HepG2 (cell line): ENCODE measurements around the gene MAN2C1. TPM values are rescaled to one million over a fixed set of nuclear protein-coding genes. Genes with fewer than 3 reads are reported as not detected.
"Not testable (repeated sequence)": the region's sequence is repeated elsewhere in the genome, so short reads cannot be mapped to it uniquely, and the experiment has no call there.

Experiments used
- ATAC-seq: fragments of 200-7000 bp; cut with Tn5 transposase; 3 replicates; pipeline ENCODE4 v1.9.1; 2020; ENCODE audit warnings: mild to moderate bottlenecking, moderate library complexity
- BruUV-seq: library from RNA; stranded (reverse); fragments of 400-500 nt; replicated peaks from 2 replicates; lab custom pipeline; 2021; lab: Mats Ljungman, UMichigan
- CTCF ChIA-PET: fragments of 300-600 bp; formaldehyde crosslinking; extraction: SDS; loops from one replicate; lab custom pipeline; 2021; ENCODE audit warnings: low total read pairs, inconsistent platforms, low intra/inter-chr PET ratio; lab: Yijun Ruan, JAX
- POLR2A ChIA-PET: fragments of 350-600 bp; sonication (Branson Sonifier 250); formaldehyde crosslinking; loops from one replicate; lab custom pipeline; 2020; ENCODE audit warnings: antibody characterized with exemption, inconsistent platforms; lab: Yijun Ruan, JAX
- DNase-seq: peaks from one replicate; pipeline ENCODE4 v3.0.0-alpha.2; 2015; ENCODE audit warnings: low spot score
- FAIRE-seq: peaks from 3 replicates; lab custom pipeline; 2011; peaks lifted over from hg19 to GRCh38; lab: Jason Lieb, UNC
- H2AFZ ChIP-seq: one replicate; pipeline ENCODE4 v1.6.1; 2011; ENCODE audit warnings: low read length, inconsistent platforms
- H3K27ac ChIP-seq: fragments of 300-600 bp; 3 replicates; pipeline ENCODE4 v1.8.0; 2011; ENCODE audit warnings: mixed run types, mild to moderate bottlenecking, mixed read lengths, low read length, inconsistent platforms; ENCODE audit not compliant: insufficient read depth; ENCODE audit errors: extremely low read length
- H3K27me3 ChIP-seq, 2 experiments: fragments of 200-600 bp in 1 of 2; 2 replicates in 1 of 2; 3 replicates in 1 of 2; pipeline versions ENCODE4 v1.6.0 to v1.8.0; 2011; ENCODE audit warnings: low read length in 2 of 2, mild to moderate bottlenecking in 2 of 2, moderate library complexity in 2 of 2, inconsistent platforms in 1 of 2; ENCODE audit not compliant: insufficient read depth in 2 of 2, control insufficient read depth in 1 of 2
- H3K36me3 ChIP-seq, 2 experiments: fragments of 200-600 bp in 1 of 2; replicated peaks in 1 of 2; 2 replicates in 1 of 2; 3 replicates in 1 of 2; pipeline versions ENCODE4 v1.5.1 to v1.8.0; 2011; ENCODE audit warnings: low read length in 2 of 2, inconsistent platforms in 1 of 2; ENCODE audit not compliant: insufficient read depth in 2 of 2, control insufficient read depth in 1 of 2
- H3K4me1 ChIP-seq: 2 replicates; pipeline ENCODE4 v1.5.1; 2012; ENCODE audit warnings: low read length, inconsistent platforms; ENCODE audit not compliant: insufficient read depth
- H3K4me2 ChIP-seq: 2 replicates; pipeline ENCODE4 v1.6.0; 2011; ENCODE audit warnings: low read depth, low read length, inconsistent platforms
- H3K4me3 ChIP-seq, 3 experiments: fragments of 200-600 bp in 1 of 3; sonication (generic), shearing (Covaris generic) in 1 of 3; replicated peaks in 1 of 3; 2 replicates each; pipeline ENCODE4 v1.5.1; 2011 to 2016; ENCODE audit warnings: low read length in 3 of 3, inconsistent platforms in 2 of 3, low read depth in 2 of 3, mild to moderate bottlenecking in 2 of 3, control low read depth in 1 of 3, mixed read lengths in 1 of 3; ENCODE audit not compliant: insufficient read depth in 1 of 3
- H3K79me2 ChIP-seq: one replicate; pipeline ENCODE4 v1.6.1; 2011; ENCODE audit warnings: low read length, inconsistent platforms; ENCODE audit not compliant: insufficient read depth
- H3K9ac ChIP-seq: 2 replicates; pipeline ENCODE4 v1.6.0; 2011; ENCODE audit warnings: mild to moderate bottlenecking, low read depth, low read length, inconsistent platforms; ENCODE audit not compliant: insufficient read depth
- H3K9me3 ChIP-seq: 2 replicates; pipeline ENCODE4 v1.5.1; 2012; ENCODE audit warnings: mild to moderate bottlenecking, low read length
- H4K20me1 ChIP-seq: 2 replicates; pipeline ENCODE4 v1.6.0; 2011; ENCODE audit warnings: inconsistent platforms, mild to moderate bottlenecking, low read length, moderate library complexity; ENCODE audit not compliant: insufficient read depth
- DDIT3 ChIP-seq: sonication (generic); formaldehyde crosslinking; IDR thresholded peaks from 2 replicates; pipeline ENCODE4 v1.4.0; 2020; ENCODE audit warnings: mild to moderate bottlenecking, missing genetic modification reagents
- GATA4 ChIP-seq: sonication (generic); IDR thresholded peaks from 2 replicates; pipeline ENCODE4 v1.6.1; 2016; ENCODE audit warnings: antibody characterized with exemption, low read depth, borderline replicate concordance
- HIVEP1 ChIP-seq: sonication (generic); formaldehyde crosslinking; IDR thresholded peaks from 2 replicates; pipeline ENCODE4 v1.4.0; 2020; ENCODE audit warnings: mild to moderate bottlenecking, missing genetic modification reagents
- RARA ChIP-seq: IDR thresholded peaks from 2 replicates; pipeline ENCODE4 v1.6.1; 2016; ENCODE audit warnings: missing genetic modification reagents, missing compliant biosample characterization
- SMARCC2 ChIP-seq: fragments of 450-650 bp; IDR thresholded peaks from 2 replicates; pipeline ENCODE4 v1.6.1; 2017; ENCODE audit warnings: antibody characterized with exemption, mild to moderate bottlenecking
- SP2 ChIP-seq: sonication (generic); formaldehyde crosslinking; IDR thresholded peaks from 2 replicates; pipeline ENCODE4 v1.5.1; 2020; ENCODE audit warnings: mild to moderate bottlenecking, missing genetic modification reagents
- TCF7L2 ChIP-seq: IDR thresholded peaks from 2 replicates; pipeline ENCODE4 v1.6.1; 2011; ENCODE audit warnings: mild to moderate bottlenecking, low read depth, low read length, moderate library complexity
- ZNF160 ChIP-seq: sonication (generic); formaldehyde crosslinking; IDR thresholded peaks from 2 replicates; pipeline ENCODE4 v1.8.0; 2022; ENCODE audit warnings: mild to moderate bottlenecking, inconsistent platforms, missing genetic modification reagents
- WGBS: methylation state at CpG from one replicate; pipeline ENCODE4 v1.1.6; 2017; ENCODE audit warnings: low lambda C conversion rate; 5-methylcytosine and 5-hydroxymethylcytosine counted together
- in situ Hi-C: cut with HindIII; loops from 2 replicates; pipeline ENCODE4 v1.10.0; 2017; ENCODE audit warnings: low pct_unique_long_range_greater_than_20kb; ENCODE audit not compliant: extremely low pct_ligation_motif_present
- intact Hi-C: fragments of 100-400 bp; cut with micrococcal nuclease; formaldehyde crosslinking; loops from one replicate; pipeline ENCODE4 v1.10.0; 2022; ENCODE audit not compliant: unreplicated experiment
- polyA plus RNA-seq, 8 experiments: library from polyadenylated mRNA; depleted of rRNA in 3 of 8; stranded (reverse) in 7 of 8; unstranded in 1 of 8; fragments of >200 nt; fragmentation: Illumina TruSeq in 4 of 8; extraction: Trizol in 4 of 8; gene quantifications; 2 replicates each; pipeline versions ENCODE4 v1.2.1 to v1.2.3, GENCODE V29; 2011 to 2016; ENCODE audit warnings: low read depth in 4 of 8, missing spikeins in 1 of 8, mixed read lengths in 1 of 8; ENCODE audit not compliant: insufficient read depth in 1 of 8
- total RNA-seq, 5 experiments: library from RNA; depleted of rRNA; stranded (reverse); fragments of >200 nt; fragmentation: Illumina TruSeq; extraction: Trizol; gene quantifications; 2 replicates each; pipeline ENCODE4 v1.2.3, GENCODE V29; 2016; ENCODE audit warnings: low read depth in 1 of 5

Gene MAN2C1
- total and polyA plus RNA-seq, 2 of the 13 experiments (the other 11 are each of a cell fraction or from before 2014, with no cell fraction given): 62.6 to 71.0 TPM

- DNase-seq: no peak
- 100% methylated on average over 1 of the region's 1 CpG for WGBS
- no peak for ATAC-seq
- POLR2A ChIA-PET: interaction anchor here (2.2 kb wide), 1 partner anchor 21 kb away, joined by 7 read pairs; the partner anchor contains the start of gene MAN2C1
- BruUV-seq: no TSS peak
- Histone ChIP-seq H3K4me3 (no peak overlapping the region), H3K79me2 (no peaks in the 10 kb centered on the region), H3K9me3 (no peaks in the 10 kb centered on the region), H3K9ac (no peak overlapping the region), H3K4me2 (no peak overlapping the region), H3K36me3 (peaks cover 29 to 88% of the 10 kb centered on the region in 2 experiments), H3K27ac (no peak overlapping the region), H4K20me1 (no peaks in the 10 kb centered on the region), H3K4me1 (no peaks in the 10 kb centered on the region), H3K27me3 (no peaks in the 10 kb centered on the region), H2AFZ (no peak overlapping the region)
- CTCF ChIA-PET: no interaction called here
- FAIRE-seq: no peak
- in situ Hi-C loops: no loop called here
- TF ChIP-seq HIVEP1 (CRISPR knock-in tag) (no peak), SMARCC2 (no peak), GATA4 (no peak), RARA (CRISPR knock-in tag) (no peak), ZNF160 (CRISPR knock-in tag) (no peak), SP2 (no peak), DDIT3 (no peak), TCF7L2 (no peak)
- intact Hi-C loops: no loop called here
Measured at GRCh38 chr15:75389791-75390382, 21.5 kb upstream of the MAN2C1 start.

- DNase-seq, BruUV-seq, in situ Hi-C loops, intact Hi-C loops, H3K9me3 ChIP-seq, H4K20me1 ChIP-seq, H3K4me1 ChIP-seq, CTCF ChIA-PET, H3K4me2 ChIP-seq, H3K27me3 ChIP-seq, POLR2A ChIA-PET, H2AFZ ChIP-seq, H3K9ac ChIP-seq, ATAC-seq, H3K27ac ChIP-seq, FAIRE-seq, H3K4me3 ChIP-seq, H3K79me2 ChIP-seq: not testable (repeated sequence)
- H3K36me3 ChIP-seq: peaks cover 18 to 68% of the 10 kb centered on the region in 2 experiments
- 70% methylated on average over 5 of the region's 5 CpGs for WGBS
Measured at GRCh38 chr15:75383986-75384385, 15.6 kb upstream of the MAN2C1 start.
